Measurements from ENCODE around the gene TWIST1.

Gene TWIST1

DNA sequence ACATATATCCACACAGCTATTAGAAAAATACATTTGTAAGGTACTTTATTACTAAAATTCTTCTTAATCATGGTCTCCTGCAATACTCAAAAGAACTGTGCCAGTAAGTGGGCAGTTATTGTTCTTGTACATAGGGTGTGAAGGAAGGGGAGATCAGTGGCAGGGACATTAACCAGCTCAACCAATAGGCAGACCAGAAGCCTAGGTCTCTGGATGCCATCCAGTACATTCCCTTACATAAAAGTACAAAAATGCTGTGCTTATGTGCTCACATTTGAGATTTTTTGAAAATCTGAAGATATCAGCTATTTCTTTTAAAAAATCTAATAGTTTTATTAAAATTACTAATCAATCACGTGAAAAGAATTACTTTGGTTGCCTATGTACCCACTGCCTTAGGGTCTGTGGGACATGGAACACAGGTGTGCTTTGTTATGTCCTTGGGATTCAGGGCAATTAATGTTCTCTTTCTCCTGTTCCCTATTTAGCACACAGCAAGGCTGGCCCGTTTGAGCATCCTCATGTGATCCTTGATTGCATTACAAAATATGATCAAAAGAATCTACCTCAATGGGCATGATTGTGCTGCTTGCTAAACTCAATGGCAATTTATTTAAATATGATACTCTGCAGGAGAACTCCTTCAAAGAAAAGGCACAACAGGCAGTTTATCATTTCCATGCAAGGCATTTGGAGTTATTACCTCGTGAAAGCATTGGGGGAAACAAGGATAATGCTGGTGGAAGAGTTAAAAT, 22.7 kb downstream of the TWIST1 start:
- DNase-seq: no peak

DNA sequence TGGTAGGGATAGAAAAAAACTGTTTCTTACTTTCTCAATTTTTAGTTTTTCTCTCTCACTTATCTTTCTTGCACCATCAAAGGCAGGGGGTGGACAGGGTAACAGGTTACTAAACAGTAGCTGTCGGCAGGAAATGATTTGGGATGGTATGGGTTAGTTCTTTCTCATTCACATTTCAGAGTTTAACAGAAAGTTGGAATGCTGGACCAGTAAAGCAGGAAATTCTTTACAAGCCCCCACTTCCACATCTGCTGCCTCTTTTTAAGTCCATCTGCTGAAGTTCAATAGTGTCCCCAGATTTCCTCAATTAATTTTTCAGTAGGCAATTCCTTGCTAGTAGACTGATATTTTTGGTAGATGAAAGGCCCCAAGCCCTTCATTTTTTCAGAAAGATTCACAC, 23.3 kb downstream of the TWIST1 start:
- no peak for DNase-seq

DNA sequence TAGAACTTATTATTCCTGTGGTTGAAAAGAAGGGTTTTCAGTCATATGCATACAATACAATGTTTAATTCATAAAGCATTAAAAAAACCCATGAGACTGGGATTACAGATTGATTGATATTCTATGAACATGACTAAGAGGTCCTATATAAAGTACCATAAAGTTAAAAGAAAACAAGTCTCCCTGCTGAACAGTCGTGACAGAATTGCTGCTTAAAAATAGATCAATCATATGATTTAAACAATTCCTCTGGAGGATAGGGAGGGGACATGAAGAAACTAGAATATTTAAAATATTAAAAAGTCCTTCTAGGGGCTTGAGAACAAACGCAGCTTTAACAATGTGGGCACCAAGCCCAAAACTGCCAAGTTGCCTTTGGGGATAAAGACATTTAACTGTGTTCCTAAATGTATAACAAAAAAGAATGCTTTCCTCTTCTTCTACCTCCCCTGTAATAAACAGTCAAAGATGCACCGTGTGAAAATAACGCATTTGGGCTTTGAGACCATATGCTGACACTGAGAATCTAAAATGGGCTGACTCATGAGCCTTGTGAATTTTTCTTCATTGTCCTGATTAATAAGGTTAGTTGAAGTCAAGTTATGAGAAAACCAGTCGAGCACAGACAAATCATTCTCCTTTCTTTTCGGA, 25.8 kb downstream of the TWIST1 start:
- DNase-seq: no peak

DNA sequence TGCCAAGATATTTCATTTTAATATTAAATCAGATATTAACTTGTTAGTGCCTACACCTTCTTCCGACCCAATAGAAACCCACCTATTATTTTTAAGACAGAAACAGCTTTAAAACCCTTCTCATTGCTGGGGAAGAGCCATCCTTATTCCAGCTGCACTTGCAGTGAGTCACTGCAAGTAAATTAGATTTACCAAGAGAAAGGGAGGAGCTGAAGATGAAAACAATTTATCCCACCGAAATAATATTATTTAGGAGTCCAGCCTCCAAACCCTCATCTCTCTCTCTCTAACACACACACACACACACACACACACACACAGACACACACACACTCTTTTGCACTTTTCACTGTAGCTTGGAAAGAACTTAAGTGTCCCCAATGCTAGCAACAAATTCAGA, 26.9 kb downstream of the TWIST1 start:
- no peak for DNase-seq

DNA sequence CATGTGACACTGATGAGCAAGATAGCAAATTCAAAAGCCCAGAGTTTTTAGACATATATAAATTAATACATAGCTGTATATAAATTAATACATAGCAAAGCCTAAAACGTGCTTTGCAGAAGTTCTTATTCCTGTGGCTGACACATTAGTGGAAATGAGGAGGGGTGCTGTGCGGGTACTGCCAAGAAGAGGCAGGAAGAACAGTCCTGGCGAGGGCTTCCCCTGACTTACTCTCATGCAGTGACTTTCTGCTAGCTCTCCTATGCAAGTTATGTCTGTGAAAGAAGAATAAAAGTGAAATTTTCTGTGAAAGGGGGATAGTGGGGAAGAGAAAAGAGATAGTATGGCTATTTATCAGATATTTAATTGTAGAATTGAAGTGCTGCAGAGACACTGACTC, 27.6 kb downstream of the TWIST1 start:
- no peak for DNase-seq

DNA sequence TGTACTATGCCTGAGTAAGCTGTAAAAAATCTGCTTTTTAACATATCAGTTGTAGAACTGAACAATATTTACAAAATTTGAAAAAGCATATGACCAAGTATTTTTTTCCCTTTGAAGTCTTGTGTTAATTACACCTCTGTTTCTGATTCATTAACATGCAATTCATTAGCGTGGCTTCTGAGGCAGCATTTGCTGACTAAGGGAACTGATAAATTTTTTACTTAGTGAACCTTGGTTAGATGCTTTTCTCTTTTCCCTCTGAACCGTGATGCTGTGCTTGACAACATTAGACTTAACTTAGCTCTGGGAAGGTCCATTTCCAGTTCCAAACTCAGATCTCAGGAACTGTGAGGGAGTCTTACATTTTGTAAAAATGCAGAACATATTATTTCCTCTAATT, 28.1 kb downstream of the TWIST1 start:
- no peak for DNase-seq

DNA sequence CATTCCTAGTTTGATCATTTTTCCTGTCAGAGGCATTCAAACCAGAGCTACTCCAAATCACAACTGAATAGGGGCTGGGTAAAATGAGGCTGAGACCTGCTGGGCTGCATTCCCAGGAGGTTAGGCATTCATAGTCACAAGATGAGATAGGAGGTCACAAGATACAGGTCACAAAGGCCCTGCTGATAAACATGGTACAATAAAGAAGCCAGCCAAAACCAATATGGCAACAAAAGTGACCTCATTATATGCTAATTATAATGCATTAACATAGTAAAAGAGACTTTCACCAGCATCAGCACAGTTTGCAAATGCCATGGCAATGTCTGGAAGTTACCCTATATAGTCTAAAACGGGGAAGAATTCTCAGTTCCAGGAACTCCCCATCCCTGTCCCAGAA, 37.3 kb downstream of the TWIST1 start:
- no peak for DNase-seq

DNA sequence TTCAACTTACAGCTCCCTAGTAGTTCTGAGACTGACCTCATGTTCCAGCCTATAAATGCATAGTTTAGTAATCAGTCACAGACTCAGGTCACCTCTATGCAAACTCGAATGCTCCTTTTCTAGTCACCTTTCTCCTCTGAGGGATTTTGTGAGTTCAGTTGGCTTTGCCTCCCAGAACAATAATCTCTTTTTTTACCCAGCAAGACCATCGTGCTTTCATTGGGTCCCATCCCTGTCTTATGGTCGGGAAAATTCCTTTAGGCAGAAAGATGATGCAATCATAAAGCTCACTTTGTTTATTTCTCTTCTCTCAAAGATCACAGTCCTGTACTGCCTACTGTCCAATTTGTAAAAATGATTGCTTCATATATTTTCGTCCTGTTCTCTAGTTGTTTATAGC, 38.4 kb downstream of the TWIST1 start:
- no peak for DNase-seq

DNA sequence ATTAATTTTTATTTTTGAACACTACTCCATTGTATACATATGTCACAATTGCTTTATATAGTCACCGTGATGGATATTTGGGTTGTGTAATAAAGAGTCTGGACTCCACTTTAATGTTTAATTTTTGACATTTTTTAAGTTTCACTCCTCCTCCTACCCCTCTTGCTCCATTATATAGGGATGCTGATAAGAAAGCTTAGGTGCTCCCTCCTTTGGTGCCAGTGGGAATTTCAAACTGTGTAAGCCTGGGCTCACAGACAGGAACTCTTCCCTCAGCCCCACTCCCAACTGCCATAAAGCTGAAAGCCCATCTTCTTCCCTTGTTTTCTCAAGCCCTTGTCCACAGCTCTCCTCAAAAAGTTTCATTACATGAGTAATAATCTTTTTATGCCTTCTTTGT, 47.6 kb downstream of the TWIST1 start:
- no peak for DNase-seq

DNA sequence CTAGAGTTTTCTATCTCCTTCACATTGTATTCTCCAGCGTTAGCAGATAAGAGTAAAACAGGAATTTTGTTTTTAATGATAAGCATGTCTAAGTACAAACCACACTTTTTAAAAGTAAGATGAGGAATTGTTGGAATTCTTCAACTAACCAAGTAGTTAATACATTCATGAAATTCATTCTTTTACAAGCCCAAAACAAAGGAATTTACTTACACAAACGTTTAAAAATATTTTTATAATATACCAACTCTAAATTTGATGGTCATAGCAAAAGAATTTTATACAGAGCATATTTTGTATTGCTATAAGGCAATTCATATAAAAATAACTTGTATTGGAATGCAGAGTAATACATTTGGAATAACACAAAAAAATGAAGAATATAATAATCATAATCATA, 51.3 kb downstream of the TWIST1 start:
- DNase-seq: no peak

All from stimulated activated CD4-positive, alpha-beta T cell treated with anti-CD3 and anti-CD28 coated beads, Interleukin-15, amount 100 ng/mL, for 24 hours (primary cell).